ENCODE measurements around the gene CABP7.

DNA sequence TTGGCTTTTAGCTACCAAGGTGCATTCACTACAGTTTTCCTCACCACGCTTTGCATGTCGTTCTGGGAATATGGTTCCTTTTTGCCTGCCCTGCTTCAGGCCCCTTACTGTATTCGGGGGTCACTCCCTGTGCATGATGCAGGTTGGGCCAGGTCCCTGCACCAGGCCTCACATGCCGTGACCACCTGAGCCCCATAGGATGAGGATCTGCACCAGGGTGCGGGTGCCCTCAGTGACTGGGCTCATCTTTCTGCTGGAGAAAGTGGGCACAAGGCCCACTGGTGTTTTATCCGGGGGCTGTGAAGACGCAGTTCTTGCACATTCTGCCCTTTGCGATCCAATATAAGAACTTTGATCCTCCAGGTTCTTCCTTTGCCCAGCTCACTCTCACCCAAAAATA is 45.7 kb upstream of the CABP7 start:
- TF ChIP-seq, protein P1, sequence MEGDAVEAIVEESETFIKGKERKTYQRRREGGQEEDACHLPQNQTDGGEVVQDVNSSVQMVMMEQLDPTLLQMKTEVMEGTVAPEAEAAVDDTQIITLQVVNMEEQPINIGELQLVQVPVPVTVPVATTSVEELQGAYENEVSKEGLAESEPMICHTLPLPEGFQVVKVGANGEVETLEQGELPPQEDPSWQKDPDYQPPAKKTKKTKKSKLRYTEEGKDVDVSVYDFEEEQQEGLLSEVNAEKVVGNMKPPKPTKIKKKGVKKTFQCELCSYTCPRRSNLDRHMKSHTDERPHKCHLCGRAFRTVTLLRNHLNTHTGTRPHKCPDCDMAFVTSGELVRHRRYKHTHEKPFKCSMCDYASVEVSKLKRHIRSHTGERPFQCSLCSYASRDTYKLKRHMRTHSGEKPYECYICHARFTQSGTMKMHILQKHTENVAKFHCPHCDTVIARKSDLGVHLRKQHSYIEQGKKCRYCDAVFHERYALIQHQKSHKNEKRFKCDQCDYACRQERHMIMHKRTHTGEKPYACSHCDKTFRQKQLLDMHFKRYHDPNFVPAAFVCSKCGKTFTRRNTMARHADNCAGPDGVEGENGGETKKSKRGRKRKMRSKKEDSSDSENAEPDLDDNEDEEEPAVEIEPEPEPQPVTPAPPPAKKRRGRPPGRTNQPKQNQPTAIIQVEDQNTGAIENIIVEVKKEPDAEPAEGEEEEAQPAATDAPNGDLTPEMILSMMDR (IDR thresholded peaks at IDR 0.05), result no peak
- TF ChIP-seq POLR2AphosphoS5 (IDR thresholded peaks at IDR 0.05; ENCODE audit: low read depth, low read length) (no peak), SIN3A (IDR thresholded peaks at IDR 0.05; ENCODE audit: borderline replicate concordance, insufficient read depth, low read depth, low read length) (no peak)
- TF ChIP-seq, protein P2, sequence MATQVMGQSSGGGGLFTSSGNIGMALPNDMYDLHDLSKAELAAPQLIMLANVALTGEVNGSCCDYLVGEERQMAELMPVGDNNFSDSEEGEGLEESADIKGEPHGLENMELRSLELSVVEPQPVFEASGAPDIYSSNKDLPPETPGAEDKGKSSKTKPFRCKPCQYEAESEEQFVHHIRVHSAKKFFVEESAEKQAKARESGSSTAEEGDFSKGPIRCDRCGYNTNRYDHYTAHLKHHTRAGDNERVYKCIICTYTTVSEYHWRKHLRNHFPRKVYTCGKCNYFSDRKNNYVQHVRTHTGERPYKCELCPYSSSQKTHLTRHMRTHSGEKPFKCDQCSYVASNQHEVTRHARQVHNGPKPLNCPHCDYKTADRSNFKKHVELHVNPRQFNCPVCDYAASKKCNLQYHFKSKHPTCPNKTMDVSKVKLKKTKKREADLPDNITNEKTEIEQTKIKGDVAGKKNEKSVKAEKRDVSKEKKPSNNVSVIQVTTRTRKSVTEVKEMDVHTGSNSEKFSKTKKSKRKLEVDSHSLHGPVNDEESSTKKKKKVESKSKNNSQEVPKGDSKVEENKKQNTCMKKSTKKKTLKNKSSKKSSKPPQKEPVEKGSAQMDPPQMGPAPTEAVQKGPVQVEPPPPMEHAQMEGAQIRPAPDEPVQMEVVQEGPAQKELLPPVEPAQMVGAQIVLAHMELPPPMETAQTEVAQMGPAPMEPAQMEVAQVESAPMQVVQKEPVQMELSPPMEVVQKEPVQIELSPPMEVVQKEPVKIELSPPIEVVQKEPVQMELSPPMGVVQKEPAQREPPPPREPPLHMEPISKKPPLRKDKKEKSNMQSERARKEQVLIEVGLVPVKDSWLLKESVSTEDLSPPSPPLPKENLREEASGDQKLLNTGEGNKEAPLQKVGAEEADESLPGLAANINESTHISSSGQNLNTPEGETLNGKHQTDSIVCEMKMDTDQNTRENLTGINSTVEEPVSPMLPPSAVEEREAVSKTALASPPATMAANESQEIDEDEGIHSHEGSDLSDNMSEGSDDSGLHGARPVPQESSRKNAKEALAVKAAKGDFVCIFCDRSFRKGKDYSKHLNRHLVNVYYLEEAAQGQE (IDR thresholded peaks at IDR 0.05; ENCODE audit: insufficient read depth in 1 of 2, low read depth in 2 of 2, low read length in 1 of 2), result no peak

Measured in Panc1 (cell line).